WERI-Rb-1 (cell line): Measurements from ENCODE around the gene COL20A1.

Source experiments
- DNase-seq: peaks from one replicate; pipeline ENCODE4 v3.0.0-alpha.2; 2020
- H3K27ac ChIP-seq: fragments of 250-450 bp; sonication (Bioruptor Pico); 2 replicates; pipeline ENCODE4 v1.5.1; 2020; ENCODE audit warnings: mild to moderate bottlenecking, moderate library complexity
- H3K27me3 ChIP-seq: fragments of 250-450 bp; sonication (Bioruptor Pico); 2 replicates; pipeline ENCODE4 v1.5.1; 2021; ENCODE audit warnings: mild to moderate bottlenecking, low read depth, moderate library complexity; ENCODE audit not compliant: insufficient read depth, severe bottlenecking
- H3K36me3 ChIP-seq: fragments of 250-450 bp; sonication (Bioruptor Pico); 2 replicates; pipeline ENCODE4 v1.5.1; 2020; ENCODE audit warnings: mild to moderate bottlenecking, moderate library complexity
- H3K4me3 ChIP-seq: 2 replicates; pipeline ENCODE4 v1.5.1; 2011; ENCODE audit warnings: low read depth, mild to moderate bottlenecking, control low read depth, low read length
- H3K9me3 ChIP-seq: fragments of 250-450 bp; sonication (Bioruptor Pico); 2 replicates; pipeline ENCODE4 v1.5.1; 2021; ENCODE audit warnings: mild to moderate bottlenecking, moderate library complexity; ENCODE audit not compliant: severe bottlenecking
- TF ChIP-seq, protein P1 (sequence below): IDR thresholded peaks from 2 replicates; pipeline ENCODE4 v1.5.1; 2011; ENCODE audit warnings: low read depth, mild to moderate bottlenecking, control low read depth, inconsistent platforms, low read length

COL20A1 gene

DNA sequence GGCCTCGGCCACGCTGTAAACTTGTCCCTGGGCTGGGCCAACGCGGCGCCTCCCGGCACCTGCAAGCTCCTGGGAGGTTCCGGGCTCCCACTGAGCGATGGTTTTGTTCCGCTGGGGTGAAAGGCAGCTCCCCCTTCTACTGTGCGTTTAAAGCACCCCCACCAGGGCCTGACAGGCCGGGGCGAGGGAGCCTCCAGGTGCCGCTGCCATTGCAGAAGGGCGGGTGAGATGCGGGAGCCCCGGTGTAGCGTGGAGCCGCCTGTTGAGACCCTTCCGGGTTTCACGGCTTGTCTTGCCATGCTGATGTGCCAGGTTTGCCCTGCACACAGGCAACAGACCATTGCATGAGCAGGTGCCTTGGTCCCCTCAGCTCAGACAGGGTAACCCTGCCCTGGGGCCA lies 2.9 kb downstream of the COL20A1 start:
- DNase-seq, result no peak
- no peak overlapping the region for H3K4me3 ChIP-seq
- H3K36me3 ChIP-seq, result no peaks in the 10 kb centered on the region
- no peaks in the 10 kb centered on the region for H3K9me3 ChIP-seq
- no peak overlapping the region for H3K27ac ChIP-seq
- TF ChIP-seq, protein P1, sequence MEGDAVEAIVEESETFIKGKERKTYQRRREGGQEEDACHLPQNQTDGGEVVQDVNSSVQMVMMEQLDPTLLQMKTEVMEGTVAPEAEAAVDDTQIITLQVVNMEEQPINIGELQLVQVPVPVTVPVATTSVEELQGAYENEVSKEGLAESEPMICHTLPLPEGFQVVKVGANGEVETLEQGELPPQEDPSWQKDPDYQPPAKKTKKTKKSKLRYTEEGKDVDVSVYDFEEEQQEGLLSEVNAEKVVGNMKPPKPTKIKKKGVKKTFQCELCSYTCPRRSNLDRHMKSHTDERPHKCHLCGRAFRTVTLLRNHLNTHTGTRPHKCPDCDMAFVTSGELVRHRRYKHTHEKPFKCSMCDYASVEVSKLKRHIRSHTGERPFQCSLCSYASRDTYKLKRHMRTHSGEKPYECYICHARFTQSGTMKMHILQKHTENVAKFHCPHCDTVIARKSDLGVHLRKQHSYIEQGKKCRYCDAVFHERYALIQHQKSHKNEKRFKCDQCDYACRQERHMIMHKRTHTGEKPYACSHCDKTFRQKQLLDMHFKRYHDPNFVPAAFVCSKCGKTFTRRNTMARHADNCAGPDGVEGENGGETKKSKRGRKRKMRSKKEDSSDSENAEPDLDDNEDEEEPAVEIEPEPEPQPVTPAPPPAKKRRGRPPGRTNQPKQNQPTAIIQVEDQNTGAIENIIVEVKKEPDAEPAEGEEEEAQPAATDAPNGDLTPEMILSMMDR, result no peak
- no peaks in the 10 kb centered on the region for H3K27me3 ChIP-seq

DNA sequence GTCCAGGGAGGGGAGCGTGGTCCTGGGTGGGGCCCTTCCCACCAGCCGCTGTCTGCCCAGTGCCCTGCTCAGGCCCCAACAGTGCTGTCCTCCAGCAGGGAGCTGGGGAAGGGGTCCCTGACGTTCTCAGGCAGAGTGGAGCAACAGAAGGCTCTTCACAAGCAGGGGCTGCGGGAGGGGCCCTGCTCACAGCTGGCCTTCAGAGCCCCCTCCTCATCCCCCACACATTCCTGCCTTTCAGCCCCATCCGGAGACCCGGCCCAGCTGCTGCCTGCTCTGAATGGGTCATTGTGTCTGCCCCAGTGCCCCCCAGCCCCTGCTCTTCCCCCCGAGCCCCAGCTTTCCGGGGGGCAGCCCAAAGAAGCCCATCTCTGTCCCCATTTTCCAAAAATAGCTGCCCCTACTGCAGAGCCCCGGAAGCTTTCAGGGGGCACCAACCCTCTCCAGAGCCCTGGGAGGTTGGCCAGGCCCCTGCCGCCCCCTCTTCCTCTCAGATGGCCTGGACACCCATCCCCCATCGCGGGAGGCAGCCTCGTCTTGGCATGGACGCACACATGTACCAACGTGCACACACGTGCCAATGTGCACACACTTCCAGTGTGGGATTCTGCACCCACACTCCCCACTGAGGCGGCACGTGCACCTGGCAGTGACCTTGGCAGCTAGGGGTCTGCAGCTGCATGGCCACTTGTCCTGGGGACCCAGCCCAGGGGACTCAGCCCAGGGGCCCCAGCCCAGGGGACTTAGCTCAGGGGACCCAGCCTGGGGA lies 3.7 kb downstream of the COL20A1 start:
- H3K9me3 ChIP-seq, result no peaks in the 10 kb centered on the region
- DNase-seq, result no peak
- no peak overlapping the region for H3K4me3 ChIP-seq
- no peaks in the 10 kb centered on the region for H3K36me3 ChIP-seq
- H3K27me3 ChIP-seq, result no peaks in the 10 kb centered on the region
- no peak overlapping the region for H3K27ac ChIP-seq
- TF ChIP-seq, protein P1, result no peak

DNA sequence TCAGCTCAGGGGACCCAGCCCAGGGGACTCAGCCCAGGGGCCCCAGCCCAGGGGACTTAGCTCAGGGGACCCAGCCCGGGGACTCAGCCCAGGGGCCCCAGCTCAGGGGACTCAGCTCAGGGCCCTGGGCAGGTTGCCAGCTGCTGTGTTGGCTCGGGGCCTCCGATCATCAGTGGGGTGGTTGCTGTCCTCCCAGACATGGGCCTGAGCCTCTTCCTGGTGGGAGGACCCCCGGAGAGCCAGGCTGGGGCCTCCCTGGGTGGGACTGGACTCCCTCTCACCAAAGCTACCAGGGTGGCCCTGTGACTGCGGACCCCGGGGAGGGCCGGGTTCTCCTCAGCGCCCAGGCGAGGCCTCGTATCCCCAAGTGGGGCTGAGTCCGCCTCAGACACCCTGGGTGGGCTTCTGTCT lies 4.4 kb downstream of the COL20A1 start:
- no peaks in the 10 kb centered on the region for H3K27me3 ChIP-seq
- TF ChIP-seq, protein P1, result no peak
- H3K9me3 ChIP-seq, result no peaks in the 10 kb centered on the region
- no peak overlapping the region for H3K4me3 ChIP-seq
- no peak for DNase-seq
- H3K36me3 ChIP-seq, result no peaks in the 10 kb centered on the region
- H3K27ac ChIP-seq, result no peak overlapping the region

DNA sequence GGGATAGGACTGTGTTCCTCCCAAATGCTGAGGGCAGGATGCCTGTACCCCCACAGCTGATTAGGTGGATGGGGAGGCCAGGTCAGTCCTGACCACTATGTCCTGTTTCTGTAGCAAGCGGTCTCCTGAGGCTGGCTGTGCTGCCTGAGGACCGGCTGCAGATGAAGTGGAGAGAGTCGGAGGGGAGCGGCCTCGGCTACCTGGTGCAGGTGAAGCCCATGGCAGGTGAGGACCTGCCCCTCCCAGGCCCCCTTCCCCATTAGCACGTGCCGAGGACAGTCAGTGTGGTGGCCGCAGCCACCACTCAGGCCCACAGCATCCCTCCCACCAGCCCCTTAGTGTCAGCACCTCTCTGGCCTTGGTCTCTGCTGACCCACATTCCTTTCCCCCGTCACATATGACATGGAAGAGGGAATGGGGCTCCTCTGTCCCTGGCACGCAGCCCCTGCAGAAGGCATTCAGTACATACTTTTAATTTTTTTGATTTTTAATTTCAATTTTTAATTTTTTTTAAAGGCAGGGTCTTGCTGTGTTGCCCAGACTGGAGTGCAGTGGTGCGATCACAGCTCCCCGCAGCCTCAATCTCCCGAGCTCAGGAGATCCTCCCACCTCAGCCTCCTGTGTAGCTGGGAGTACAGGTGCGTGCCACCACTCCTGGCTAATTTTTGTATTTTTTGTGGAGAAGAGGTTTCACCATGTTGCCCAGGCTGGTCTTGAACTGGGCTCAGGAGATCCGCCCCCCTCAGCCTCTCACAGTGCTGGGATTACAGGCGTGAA lies 5.0 kb downstream of the COL20A1 start:
- TF ChIP-seq, protein P1, result no peak
- Histone ChIP-seq H3K27me3 (no peaks in the 10 kb centered on the region), H3K27ac (no peak overlapping the region), H3K4me3 (no peak overlapping the region), H3K36me3 (no peaks in the 10 kb centered on the region), H3K9me3 (no peaks in the 10 kb centered on the region)
- no peak for DNase-seq

DNA sequence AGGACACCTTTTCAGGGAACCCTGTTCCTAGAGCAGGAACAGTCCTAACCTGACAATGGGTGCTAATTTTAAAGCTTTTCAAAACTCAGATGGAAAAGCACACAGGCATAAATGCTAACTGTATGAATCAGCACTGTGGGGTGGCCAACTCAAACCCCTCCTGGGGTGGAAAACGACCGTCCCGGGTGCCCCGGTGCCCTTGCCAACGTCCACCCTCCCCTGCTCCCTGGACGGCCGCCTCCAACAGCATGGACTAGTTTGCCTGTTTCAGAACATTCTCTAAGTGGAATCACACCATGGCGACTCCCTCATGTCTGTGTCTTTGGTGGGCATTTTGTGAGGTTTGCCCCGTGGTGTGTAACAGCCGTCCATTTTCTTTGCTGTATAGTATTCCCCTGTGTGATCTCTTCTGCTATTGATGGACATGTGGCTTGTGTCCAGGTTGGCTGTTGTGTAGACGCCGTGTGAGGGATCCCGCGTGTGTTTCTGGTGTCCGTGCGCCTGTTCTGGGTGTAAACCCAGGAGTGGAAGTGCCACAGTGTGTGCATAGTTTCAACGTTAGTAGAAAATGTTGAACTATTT lies 5.8 kb downstream of the COL20A1 start:
- H3K4me3 ChIP-seq, result no peak overlapping the region
- DNase-seq, result no peak
- no peak overlapping the region for H3K27ac ChIP-seq
- TF ChIP-seq, protein P1, result no peak
- H3K36me3 ChIP-seq, result no peaks in the 10 kb centered on the region
- H3K27me3 ChIP-seq, result no peaks in the 10 kb centered on the region
- no peaks in the 10 kb centered on the region for H3K9me3 ChIP-seq
